HG03039 (cell line): Measurements from ENCODE around the gene SLC6A11.

Source experiments
- ATAC-seq: cut with Tn5 transposase; IDR thresholded peaks from one replicate; pipeline ENCODE4 v1.9.1; 2021; ENCODE audit warnings: mild to moderate bottlenecking, moderate library complexity; ENCODE audit not compliant: unreplicated experiment

Gene SLC6A11

DNA sequence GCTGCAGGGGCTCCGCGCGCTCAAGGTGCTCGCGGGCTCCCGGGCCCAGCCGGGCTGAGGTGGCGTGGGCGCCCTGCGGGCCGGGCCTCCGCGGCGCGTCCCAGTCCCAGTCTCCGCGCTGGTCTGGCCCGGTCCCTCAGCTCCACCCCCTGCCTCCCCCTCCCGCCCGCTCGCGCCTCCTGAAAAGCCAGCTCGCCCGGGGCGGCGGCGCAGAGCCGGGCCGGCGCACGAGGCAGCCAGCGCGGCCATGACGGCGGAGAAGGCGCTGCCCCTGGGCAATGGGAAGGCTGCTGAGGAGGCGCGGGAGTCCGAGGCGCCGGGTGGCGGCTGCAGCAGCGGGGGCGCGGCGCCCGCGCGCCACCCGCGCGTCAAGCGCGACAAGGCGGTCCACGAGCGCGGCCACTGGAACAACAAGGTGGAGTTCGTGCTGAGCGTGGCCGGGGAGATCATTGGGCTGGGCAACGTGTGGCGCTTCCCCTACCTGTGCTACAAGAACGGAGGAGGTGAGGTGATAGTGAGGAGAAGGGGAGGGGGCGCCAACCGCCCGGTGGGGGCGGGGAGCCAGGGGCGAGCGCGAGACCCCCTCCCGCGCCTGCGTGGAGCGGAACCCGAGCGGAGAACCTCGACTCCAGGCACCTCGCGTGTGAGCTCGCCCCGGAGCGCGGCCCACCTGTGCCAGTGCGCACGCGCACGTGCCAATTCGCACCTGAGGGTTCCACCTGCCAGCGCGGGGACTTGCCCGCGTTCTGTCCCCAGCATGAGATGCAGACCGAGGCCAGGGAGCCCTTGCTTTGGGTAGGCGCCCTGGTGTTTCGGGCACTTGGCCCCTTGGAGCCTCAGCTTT lies at the start of gene SLC6A11:
SLC6A11 (plus strand) TSS at position 210 of the 844 bp plus-strand sequence; CDS start at position 248, 38 bp downstream.
- ATAC-seq: no peak

DNA sequence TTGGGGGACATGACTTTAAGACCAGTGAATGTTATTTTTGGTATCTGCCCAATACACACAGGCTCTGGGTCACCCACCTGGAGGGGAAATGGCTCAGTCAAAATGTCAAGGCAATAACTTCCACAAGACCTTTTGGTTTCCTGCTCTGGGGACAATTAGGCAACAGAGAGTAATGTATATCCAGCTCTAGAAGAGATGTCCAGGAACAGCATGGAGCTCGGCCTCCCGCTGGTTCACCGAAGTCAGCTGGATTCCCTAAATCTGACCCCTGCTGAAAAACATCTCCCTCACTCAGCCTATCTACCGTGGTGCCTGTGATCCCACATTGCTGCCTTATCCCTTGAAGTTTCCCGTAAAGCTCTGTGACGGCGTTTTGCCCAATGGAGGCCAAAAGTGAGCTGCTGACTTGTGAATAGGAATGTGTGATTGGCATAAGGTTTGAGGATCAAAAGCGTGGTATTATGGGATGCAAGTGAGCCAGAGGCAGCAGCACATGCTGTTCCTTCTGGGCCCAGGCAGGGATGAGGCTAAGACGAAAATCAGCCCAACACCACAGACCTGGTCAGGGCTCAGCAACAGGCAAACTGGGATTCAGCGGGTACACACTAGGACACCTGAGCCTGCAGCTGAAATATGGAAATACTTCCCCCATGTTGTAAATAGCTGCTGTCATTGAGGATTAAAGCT lies 47.2 kb upstream of the SLC6A11 start:
- no peak for ATAC-seq

DNA sequence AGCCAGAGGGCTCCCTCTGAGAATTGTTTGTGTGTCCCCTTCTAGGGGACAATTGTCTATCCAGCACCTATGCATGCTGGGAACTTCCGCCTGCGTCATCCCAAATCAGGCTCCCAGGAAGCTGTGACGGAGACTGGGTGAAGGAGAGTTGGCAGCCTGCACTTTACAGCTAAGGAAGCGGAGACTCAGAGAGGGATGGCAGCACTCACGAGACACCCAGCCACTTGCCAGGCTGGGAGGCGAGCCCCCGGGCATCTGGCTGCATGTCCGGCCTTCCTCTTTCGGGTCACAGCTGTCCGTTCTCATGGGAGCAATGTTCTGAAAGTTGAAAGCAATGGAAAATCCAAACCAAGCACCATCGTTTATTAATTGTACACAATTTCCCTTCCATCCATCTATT lies 45.5 kb upstream of the SLC6A11 start:
- no peak for ATAC-seq

DNA sequence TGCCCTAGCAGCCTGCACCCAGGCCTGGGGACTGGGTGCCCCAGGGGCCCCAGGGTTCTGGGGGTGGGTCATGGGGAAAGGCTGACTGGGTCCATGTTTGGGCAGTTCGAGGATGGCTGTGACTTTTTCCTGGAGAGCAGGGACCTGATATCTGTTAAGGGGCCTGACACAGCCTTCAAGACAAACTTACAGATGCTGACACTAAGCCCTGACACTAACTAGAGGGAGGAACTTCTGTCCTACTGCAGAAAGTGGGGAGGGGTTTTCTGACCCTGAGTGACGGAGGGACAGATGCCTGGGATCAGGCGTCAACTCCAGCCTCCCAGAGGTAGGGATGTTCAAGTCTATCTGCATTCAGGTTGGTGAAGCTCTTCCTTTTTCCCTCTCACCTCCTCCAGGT lies 45.0 kb upstream of the SLC6A11 start:
- ATAC-seq: no peak

DNA sequence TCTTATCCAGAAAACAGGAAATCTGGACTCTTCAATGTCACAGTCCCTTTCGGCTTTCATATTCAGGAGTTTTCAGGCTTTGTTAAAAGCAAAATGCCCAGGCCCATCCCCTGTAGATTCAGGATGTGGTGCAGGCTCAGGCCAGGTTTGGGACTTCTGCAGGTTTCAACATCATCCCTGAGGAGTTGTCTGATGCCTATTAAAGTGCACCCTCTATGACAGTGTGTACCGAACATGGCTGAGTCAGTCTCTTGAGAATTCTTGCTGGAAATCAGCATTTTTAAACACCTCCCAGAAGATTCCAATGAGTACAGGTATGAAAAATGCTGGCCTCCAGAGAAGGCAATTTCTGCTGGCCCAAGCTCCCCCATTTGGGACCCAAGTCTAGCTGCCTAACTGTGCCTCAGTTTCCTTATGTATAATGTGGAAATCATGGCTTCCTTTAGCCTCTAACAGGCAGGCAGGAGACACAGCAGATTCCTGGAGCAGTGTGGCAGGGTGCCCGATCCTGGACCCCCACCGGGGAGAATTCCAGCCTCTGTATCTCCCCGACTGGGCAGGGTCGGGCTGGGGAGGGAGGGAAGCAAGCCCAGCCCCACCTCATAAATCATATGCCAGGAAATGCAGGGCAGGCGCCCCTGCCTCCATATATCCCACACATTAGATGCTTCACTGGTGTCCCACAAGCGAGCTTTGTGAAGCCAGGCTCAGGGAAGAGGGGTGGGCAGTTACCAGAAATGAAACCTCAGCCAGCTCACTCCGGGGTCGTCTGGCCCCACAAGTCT lies 44.4 kb upstream of the SLC6A11 start:
- no peak for ATAC-seq

DNA sequence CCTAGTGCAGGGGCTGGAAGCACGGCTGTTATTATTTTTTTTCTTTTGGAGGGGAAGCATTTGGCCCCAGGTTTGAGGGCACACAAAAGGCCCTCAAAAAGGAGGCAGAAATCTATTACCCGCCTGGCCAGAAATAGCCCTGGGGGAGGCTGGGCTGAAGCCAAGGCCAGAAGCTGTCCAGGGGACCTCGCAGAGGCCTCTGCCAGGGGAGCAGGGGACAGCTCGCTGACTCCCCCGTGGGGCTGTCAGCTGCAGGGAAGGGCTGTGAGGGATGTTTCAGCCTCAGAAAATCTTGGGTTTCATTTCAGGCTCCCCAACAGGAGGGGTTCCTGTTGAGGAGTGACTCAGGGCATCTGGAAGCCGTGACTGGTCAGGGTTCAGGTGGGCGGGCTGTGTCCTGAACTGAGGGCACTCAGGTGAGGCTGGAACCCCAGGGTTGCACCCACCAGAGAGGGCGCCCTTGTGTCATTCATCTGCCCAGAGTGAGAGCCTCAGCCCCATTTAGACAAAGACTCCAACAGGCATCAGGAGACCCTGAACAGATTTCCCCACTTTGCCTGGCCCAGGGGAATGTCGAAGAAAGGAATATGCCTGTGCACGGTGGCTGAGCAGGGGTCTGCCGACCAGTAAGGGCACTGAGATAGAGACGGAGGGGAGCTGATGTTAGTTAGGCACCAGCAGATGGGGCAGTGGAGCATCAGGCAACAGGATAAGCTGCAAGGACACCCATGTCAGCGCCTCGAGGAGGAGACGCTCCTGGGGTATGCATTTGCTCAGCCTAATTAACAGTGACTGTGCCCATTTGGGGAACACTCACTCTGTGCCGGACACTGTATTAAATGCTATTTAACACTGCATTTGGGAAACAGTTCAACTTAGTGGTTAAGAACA lies 43.5 kb upstream of the SLC6A11 start:
- ATAC-seq: no peak

DNA sequence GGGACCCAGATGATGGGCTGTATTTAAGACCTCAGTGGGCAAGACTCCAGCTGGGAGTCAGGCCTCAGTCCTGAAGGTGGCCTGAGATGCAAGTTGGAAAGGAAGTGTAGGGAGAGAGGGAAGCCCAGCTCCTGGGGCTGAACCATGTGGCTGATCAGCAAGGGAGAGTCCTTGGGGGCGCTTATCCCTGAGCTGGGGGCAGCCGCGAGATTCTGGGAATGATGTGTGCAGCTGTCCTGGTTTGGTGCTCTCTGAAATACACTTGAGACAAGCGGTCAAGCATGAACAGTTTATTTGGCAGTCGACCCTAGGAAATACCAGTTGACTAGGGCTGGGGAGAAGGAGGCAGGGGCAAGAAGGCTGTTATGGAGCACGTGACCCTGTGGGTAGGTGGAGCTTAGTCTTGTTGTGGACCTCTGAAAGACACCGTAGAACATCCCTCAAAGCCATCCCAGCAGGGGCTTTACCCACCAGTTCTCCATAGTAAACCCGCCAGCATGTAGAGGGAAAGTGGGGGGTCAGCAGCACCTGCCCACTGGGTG lies 41.8 kb upstream of the SLC6A11 start:
- ATAC-seq: no peak

DNA sequence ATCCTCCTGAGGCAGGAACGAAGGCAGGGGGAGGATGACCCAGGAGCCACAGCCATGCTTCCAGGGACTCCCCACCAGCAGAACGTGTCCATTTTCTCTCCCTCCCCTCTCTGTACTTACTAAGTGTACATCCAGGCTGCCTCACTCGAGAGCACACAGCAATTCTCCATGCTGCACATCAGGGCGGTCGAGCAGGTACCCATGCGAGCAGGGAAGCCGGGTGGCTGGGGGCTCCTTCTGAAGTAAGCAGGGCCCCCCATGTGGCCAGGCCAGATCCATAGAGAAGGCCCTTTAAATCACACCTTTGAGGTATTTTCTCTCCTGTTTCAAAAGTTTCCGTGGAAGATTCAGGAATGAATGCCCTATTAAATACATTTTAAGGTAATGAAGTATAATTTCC lies 41.2 kb upstream of the SLC6A11 start:
- ATAC-seq: no peak

DNA sequence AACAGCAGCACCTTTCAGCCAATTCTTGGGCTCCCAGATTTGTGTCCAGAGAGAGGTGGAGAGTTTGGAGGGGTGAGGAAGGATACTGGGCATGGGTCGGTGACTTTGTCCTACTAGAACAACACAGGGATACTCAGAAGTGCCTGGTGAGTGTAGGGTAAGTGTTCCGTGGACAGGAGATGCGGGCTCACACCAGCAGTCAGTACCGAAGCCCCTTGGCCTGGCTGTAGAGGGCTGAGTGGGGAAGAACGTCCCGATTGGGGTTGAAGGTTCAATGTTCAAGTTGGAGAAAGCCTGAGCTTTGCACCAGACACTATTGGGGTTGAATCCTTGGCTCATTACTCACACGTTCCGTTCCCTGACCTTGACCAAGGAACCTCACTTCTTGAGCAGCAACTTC lies 40.8 kb upstream of the SLC6A11 start:
- no peak for ATAC-seq

DNA sequence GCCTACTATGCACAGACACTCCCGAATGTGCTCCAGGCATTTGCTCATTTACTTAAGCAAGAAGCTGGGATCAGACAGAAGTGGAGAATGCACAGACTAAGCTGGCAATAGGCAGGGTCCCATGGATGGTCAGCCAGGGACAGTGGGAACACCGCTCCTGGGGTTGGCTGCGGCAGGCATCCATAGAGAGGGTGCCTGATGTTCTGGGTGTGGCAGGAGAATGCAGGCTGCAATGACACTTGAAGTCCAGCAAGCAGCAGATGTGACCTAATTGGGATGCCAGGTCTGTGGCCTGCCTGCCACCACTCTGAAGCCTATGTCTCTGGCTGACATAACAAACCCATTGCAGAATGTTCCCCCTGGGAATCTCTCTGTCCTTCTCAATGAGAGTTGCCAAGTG lies 40.2 kb upstream of the SLC6A11 start:
- no peak for ATAC-seq

DNA sequence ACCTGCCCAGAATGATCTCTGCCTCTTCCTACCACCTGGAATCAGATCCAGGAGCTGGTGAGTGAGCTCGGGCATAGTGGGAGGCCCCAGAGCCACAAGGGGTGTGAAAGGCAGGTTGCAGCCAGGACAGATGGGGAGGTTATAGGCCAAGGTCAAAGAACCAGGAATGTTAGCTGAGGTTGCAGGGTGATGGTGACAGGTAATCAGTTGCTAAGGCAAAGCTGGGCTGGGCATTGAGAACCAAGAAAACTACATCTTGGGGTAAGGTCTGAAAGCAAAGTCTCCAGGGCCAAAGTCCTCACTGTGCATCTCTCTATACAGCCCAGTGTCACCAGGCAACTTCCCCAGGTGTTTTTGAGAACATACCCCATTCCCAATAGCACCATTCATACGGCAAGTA lies 38.4 kb upstream of the SLC6A11 start:
- no peak for ATAC-seq

DNA sequence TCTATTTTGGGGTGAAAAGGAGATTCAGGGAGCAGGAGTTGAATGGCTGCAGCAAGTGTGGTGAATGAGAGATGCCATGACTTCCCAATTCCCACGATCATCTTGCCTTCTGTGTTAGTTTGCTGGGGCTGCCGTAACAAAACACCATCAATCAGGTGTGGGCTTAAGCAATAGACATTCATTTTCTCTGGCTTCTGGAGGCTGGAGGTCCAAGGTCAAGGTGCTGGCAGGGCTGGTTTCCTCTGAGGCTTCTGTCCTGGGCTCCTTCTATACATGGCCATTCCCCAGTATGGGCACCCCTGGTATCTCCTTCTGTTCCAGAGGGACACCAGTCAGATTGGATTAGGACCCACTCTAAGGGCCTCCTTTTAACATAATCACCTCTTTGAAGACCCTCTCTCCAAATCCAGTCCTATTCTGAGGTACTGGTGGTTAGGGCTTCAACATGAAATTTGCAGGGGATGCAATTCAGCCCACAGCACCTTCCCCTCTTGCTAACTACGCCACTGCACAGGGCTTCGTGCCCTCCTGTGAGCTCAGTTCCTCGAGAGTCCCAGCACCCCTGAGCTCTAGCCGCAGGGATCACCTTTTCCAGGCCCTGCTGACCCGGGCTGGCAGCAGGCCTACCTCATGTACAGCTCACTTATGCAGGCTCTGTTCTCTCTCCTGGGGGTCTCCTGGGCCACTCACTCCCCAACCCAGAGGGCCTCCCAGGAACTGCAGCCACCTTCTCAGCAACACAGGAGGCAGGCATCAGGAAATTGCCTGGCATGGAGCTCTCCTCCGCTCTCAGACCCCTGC lies 37.3 kb upstream of the SLC6A11 start:
- no peak for ATAC-seq

DNA sequence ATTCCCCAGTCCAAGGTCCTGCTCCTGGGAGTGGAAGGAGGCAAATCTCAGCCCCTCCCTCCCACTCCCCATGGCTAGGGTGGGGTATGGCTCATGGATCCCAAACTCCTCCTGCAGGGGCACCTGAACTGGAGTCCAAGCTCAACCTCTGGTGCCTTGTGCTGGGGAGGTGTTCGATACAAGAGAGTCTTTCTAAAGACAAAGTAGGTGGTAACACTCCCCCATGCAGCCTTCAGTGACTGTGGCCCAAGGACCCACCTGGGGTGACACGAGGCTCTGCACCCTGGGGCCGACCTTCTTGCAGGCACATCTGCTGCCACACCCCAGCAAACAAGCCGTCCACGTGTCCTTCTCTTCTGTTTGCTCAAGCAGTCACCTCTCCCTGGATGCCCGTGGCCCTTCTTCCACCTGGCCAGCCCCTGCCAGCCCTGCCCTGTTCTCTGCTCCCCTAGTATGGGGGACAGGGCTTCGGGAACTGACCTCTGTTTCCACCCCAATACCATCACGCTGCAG lies 36.7 kb upstream of the SLC6A11 start:
- no peak for ATAC-seq

DNA sequence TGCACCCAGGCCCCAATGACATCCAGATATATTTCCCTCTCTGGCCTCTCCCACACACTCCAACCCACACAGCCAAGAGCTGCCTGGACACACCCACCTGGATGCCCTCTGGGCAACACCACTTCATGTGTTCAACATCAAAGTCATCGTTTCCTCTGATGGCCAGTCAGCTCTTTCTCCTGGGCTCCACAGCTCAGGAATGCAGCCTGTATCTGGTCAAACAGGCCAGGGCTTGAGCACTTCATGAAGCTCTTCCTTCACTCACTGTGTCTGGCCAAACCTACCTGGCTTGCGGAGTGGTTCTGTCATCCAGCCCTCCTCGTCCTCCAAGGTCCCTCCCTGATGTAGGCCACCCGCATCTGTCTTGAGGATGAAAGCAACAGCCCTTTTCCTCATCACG lies 35.8 kb upstream of the SLC6A11 start:
- no peak for ATAC-seq

DNA sequence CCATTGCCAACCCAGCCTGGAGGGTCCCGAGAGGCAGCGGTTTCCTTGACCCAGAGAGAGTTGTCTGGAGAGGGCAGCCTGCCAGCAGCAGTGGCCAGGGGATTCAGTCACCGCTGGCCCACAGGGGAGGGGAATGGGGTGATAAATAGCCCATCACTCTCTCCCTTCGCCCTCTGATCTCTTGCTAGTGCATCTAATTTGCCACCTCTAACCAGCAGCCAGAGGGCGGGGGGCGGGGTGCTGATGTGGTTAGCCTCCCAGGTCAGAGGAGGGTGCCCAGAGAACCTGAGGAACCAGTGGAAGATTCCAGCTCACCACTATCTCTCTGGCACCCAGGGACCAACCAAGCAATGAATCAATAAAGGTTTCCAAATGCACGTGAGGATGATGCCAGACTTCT lies 35.1 kb upstream of the SLC6A11 start:
- ATAC-seq: no peak

DNA sequence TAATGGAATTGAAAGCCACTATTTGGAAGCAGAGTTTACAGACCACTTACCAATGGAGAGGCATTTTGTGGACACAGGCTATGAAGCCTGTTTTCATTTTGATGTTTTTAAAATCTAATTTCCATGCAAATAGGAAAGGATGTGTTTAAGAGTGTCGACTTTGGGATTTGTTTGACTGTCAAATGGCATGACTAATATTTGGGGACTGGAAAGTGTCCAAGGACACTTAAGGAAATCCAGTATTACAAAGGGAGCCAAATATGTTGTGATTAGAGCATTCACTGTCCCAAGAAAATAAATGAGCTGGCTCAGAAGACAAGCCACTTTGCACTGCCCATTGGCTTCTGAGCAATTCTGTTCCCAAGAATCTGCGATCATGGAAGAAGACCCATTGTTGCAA lies 34.0 kb upstream of the SLC6A11 start:
- no peak for ATAC-seq

DNA sequence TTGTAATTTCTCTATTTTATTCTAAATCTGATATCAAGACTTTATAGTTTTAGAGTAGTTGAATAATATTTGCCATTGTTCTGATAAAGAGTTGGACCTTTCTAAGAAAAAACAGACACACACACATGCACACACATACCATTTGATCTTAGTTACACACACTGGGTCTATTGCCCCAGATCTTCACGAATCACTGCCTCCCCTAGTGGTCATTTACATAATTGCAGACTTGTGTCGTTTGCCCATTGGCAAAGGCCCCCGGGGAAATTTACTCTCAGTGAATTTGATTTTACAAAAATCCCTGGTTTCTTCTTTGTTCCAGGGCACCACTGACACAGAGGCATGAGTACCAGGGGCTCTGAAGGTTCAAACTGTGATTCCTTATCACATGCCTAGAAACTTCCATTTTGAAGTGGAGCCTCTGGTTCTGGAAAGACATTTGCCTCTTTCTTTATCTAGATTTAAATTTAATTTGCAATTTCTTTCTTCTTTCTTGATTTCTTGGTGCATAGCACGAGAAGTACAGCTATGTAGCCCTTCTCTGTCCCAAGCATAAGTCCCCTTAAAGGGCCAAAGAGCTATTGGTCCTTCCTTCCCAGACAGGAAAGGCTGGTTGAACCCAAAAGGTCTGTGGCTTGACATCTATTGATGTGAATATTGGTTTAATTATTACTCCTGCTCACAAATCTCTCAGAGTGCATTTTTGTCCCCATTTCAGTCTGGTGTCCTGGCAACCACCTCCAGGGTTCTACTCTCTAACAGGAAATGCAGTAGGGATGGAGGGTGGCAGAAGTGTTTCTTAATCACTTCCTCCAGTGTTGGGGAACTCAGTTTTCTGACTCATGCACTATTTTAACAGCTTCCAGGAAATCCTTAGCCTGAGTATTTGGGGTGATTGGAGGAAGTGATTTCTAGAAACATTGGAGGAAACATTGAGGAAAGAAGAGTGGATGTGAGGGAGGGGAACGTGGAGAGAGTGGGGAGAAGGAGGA lies 32.4 kb upstream of the SLC6A11 start:
- ATAC-seq: no peak

DNA sequence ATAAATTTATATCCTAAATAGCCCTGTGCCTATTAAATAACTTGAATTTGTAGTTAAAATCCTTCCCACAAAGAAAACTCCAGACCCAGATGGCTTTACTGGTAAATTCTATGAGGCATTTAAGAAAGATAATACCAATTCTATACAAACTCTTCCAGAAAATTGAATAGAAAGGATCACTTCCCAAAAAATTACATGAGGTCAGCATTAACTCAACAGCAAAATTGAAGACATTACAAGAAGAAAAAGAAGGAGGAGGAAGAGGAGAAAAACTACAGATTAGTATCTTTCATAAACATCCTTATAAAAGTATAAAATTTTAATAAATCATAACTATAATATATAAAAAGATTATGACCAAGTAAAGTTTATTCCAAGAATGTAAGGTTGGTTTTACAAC lies 29.4 kb upstream of the SLC6A11 start:
- ATAC-seq: no peak
